HG03432 (cell line): ENCODE measurements around the gene PEX13.

Experiments used
- ATAC-seq: cut with Tn5 transposase; IDR thresholded peaks from one replicate; pipeline ENCODE4 v1.9.1; 2021; ENCODE audit warnings: mild to moderate bottlenecking, moderate library complexity; ENCODE audit not compliant: unreplicated experiment

The PEX13 gene

GRCh38 chr2:61065714-61066709, 48.5 kb downstream of the PEX13 start, which contains the start of gene SANBR:
Gene SANBR (plus strand): TSS chr2:61065871. CDS start chr2:61070351, 4,480 bp downstream.
- ATAC-seq = peak; percentile 98

GRCh38 chr2:61074100-61074499, 56.6 kb downstream of the PEX13 start:
- ATAC-seq = no peak

GRCh38 chr2:61085883-61086282, 68.4 kb downstream of the PEX13 start:
- no peak for ATAC-seq

GRCh38 chr2:61089797-61090196, 72.3 kb downstream of the PEX13 start:
- ATAC-seq = no peak

- ATAC-seq = no peak
Observed at GRCh38 chr2:61090386-61090921, 72.9 kb downstream of the PEX13 start.

- ATAC-seq = no peak
Observed at GRCh38 chr2:61091485-61091884, 74.0 kb downstream of the PEX13 start.

GRCh38 chr2:61096438-61096837, 78.9 kb downstream of the PEX13 start:
- ATAC-seq = no peak

- ATAC-seq = no peak
Observed at GRCh38 chr2:61100801-61101200, 83.3 kb downstream of the PEX13 start.
